Trophoblast cell (in vitro differentiated cells and primary cell): Measurements from ENCODE around the gene PHLDB2.

ENCODE experiments used
- DNase-seq, 2 donors: peaks; one replicate each; pipeline ENCODE4 v3.0.0-alpha.2; 2016
- H2AFZ ChIP-seq: 2 replicates; pipeline ENCODE4 v1.6.1; 2013; ENCODE audit warnings: low read length, moderate library complexity, mild to moderate bottlenecking; ENCODE audit not compliant: insufficient read depth, poor library complexity
- H2AK5ac ChIP-seq: 2 replicates; pipeline ENCODE4 v1.6.1; 2013; ENCODE audit warnings: mild to moderate bottlenecking, low read length
- H2BK120ac ChIP-seq: 2 replicates; pipeline ENCODE4 v1.6.1; 2013; ENCODE audit warnings: low read length, mild to moderate bottlenecking, moderate library complexity; ENCODE audit not compliant: insufficient read depth, poor library complexity
- H2BK12ac ChIP-seq: 2 replicates; pipeline ENCODE4 v1.6.1; 2013; ENCODE audit warnings: mild to moderate bottlenecking, low read length, moderate library complexity
- H2BK5ac ChIP-seq: 2 replicates; pipeline ENCODE4 v1.6.1; 2013; ENCODE audit warnings: low read length, low read depth, moderate library complexity, mild to moderate bottlenecking; ENCODE audit not compliant: poor library complexity
- H3K14ac ChIP-seq: 2 replicates; pipeline ENCODE4 v1.6.1; 2013; ENCODE audit warnings: mild to moderate bottlenecking, low read length
- H3K18ac ChIP-seq: 2 replicates; pipeline ENCODE4 v1.6.1; 2013; ENCODE audit warnings: mild to moderate bottlenecking, low read length
- H3K23ac ChIP-seq: 2 replicates; pipeline ENCODE4 v1.6.1; 2013; ENCODE audit warnings: low read length
- H3K27ac ChIP-seq: 2 replicates; pipeline ENCODE4 v1.5.1; 2013; ENCODE audit warnings: low read depth, mild to moderate bottlenecking, inconsistent platforms, low read length, moderate library complexity
- H3K27me3 ChIP-seq: 2 replicates; pipeline ENCODE4 v1.6.1; 2013; ENCODE audit warnings: inconsistent platforms, mild to moderate bottlenecking, low read length, moderate library complexity; ENCODE audit not compliant: insufficient read depth
- H3K36me3 ChIP-seq, 2 experiments: 1 replicate in 1 of 2; 2 replicates in 1 of 2; pipeline ENCODE4 v1.6.1; 2013; ENCODE audit warnings: low read length in 2 of 2, mild to moderate bottlenecking in 2 of 2, moderate library complexity in 1 of 2; ENCODE audit not compliant: insufficient read depth in 2 of 2, control insufficient read depth in 1 of 2
- H3K4ac ChIP-seq: 2 replicates; pipeline ENCODE4 v1.6.1; 2013; ENCODE audit warnings: low read depth, mild to moderate bottlenecking, low read length, moderate library complexity
- H3K4me1 ChIP-seq, 2 experiments: 1 replicate in 1 of 2; 2 replicates in 1 of 2; pipeline ENCODE4 v1.6.1; 2013; ENCODE audit warnings: low read length in 2 of 2, mild to moderate bottlenecking in 2 of 2, moderate library complexity in 1 of 2; ENCODE audit not compliant: insufficient read depth in 2 of 2, control insufficient read depth in 1 of 2
- H3K4me2 ChIP-seq: 2 replicates; pipeline ENCODE4 v1.6.1; 2013; ENCODE audit warnings: inconsistent platforms, mild to moderate bottlenecking, low read length, moderate library complexity
- H3K4me3 ChIP-seq: 2 replicates; pipeline ENCODE4 v1.5.1; 2013; ENCODE audit warnings: mild to moderate bottlenecking, low read depth, low read length, inconsistent platforms
- H3K79me1 ChIP-seq: one replicate; pipeline ENCODE4 v1.6.1; 2013; ENCODE audit warnings: low read length
- H3K79me2 ChIP-seq: 2 replicates; pipeline ENCODE4 v1.6.1; 2013; ENCODE audit warnings: low read length, mild to moderate bottlenecking; ENCODE audit not compliant: control insufficient read depth, insufficient read depth, poor library complexity
- H3K9ac ChIP-seq: 2 replicates; pipeline ENCODE4 v1.6.1; 2013; ENCODE audit warnings: mild to moderate bottlenecking, low read length
- H3K9me3 ChIP-seq: 2 replicates; pipeline ENCODE4 v1.6.1; 2013; ENCODE audit warnings: low read depth, mild to moderate bottlenecking, control low read depth, inconsistent platforms, low read length; ENCODE audit not compliant: insufficient read depth
- H4K12ac ChIP-seq: 2 replicates; pipeline ENCODE4 v1.6.1; 2013; ENCODE audit warnings: low read depth, mild to moderate bottlenecking, low read length, moderate library complexity
- H4K8ac ChIP-seq: 2 replicates; pipeline ENCODE4 v1.6.1; 2013; ENCODE audit warnings: low read depth, mild to moderate bottlenecking, low read length, moderate library complexity
- H4K91ac ChIP-seq: one replicate; pipeline ENCODE4 v1.6.1; 2013; ENCODE audit warnings: low read depth, mild to moderate bottlenecking, low read length, moderate library complexity
- WGBS: extraction: QIAGEN DNeasy Blood & Tissue Kit; methylation state at CpG from one replicate; pipeline ENCODE4 v1.1.7; 2013; ENCODE audit warnings: missing lambda C conversion rate; ENCODE audit not compliant: insufficient read length, insufficient coverage; ENCODE audit errors: extremely low coverage; 5-methylcytosine and 5-hydroxymethylcytosine counted together

The PHLDB2 gene

GRCh38 chr3:111980716-111981456 lies 121.8 kb downstream of the PHLDB2 start:
- no peak overlapping the region for H2BK5ac ChIP-seq
- no peak overlapping the region for H2BK12ac ChIP-seq
- no peak overlapping the region for H3K4ac ChIP-seq
- H3K79me1 ChIP-seq: peaks cover 4% of the 10 kb centered on the region
- no peaks in the 10 kb centered on the region for H3K9me3 ChIP-seq
- H3K27ac ChIP-seq: no peak overlapping the region
- H4K91ac ChIP-seq: no peak overlapping the region
- H3K4me1 ChIP-seq: no peaks in the 10 kb centered on the region
- no peak overlapping the region for H4K8ac ChIP-seq
- H3K27me3 ChIP-seq: no peaks in the 10 kb centered on the region
- H3K4me3 ChIP-seq: no peak overlapping the region
- no peak overlapping the region for H3K18ac ChIP-seq
- no peak overlapping the region for H3K9ac ChIP-seq
- H4K12ac ChIP-seq: no peak overlapping the region
- no peak overlapping the region for H3K23ac ChIP-seq
- no peak overlapping the region for H2AK5ac ChIP-seq
- no peak for DNase-seq
- H3K79me2 ChIP-seq: peaks cover 2% of the 10 kb centered on the region
- no CpG with 5 or more reads among the region's 10 CpGs for WGBS
- no peaks in the 10 kb centered on the region for H3K36me3 ChIP-seq
- H3K14ac ChIP-seq: no peak overlapping the region
- no peak overlapping the region for H3K4me2 ChIP-seq
- no peak overlapping the region for H2BK120ac ChIP-seq
- H2AFZ ChIP-seq: no peak overlapping the region

- no CpG with 5 or more reads among the region's 3 CpGs for WGBS
These were observed 122.3 kb downstream of the PHLDB2 start for GRCh38 chr3:111981457-111981763.

DNA sequence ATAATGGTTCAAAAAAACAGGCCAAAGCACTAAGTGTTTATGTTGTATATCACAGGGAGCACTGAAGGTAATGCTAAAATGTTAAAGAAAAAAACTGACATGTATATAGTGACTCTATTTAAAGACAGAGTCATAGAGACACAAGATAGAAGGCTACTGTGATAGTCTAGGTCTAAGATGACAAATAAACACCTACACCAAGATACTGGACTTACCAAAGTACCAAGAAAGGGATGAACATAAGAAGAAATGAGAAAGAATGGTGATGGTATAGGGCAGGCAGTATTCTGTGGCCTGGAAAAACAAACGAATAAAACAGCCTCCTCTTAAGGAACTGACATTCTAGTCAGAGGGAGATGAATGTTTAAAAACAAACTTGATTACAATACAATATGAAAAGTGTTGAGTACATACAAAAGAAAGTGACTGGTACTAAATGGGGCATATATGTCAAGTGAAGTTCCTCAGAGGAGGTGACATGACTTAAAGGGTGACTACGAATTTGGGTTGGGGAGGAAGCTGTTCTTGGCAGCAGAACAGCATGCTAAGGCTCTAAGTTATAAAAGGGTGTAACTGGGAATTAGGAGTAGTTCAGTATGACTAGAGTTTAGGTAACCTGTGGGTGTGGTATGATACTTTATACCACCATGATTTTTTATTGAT lies 125.7 kb downstream of the PHLDB2 start:
- Histone ChIP-seq H3K4me1 (no peaks in the 10 kb centered on the region), H2AK5ac (no peak overlapping the region), H2BK12ac (no peak overlapping the region), H3K79me2 (no peaks in the 10 kb centered on the region), H2AFZ (no peak overlapping the region), H2BK5ac (no peak overlapping the region), H4K91ac (no peak overlapping the region), H3K27ac (no peak overlapping the region), H3K14ac (no peak overlapping the region), H3K4me3 (no peak overlapping the region), H3K23ac (no peak overlapping the region), H3K9ac (no peak overlapping the region), H3K9me3 (no peaks in the 10 kb centered on the region), H3K4me2 (no peak overlapping the region), H2BK120ac (no peak overlapping the region), H3K79me1 (no peaks in the 10 kb centered on the region), H3K4ac (no peak overlapping the region), H4K8ac (no peak overlapping the region), H3K18ac (no peak overlapping the region), H4K12ac (no peak overlapping the region), H3K36me3 (peaks cover 2 to 5% of the 10 kb centered on the region in 2 experiments), H3K27me3 (no peaks in the 10 kb centered on the region)
- DNase-seq: no peak
- no CpG with 5 or more reads among the region's 2 CpGs for WGBS

More at GRCh38 chr3:111981457-111981763, 122.3 kb downstream of the PHLDB2 start:
- H3K79me1 ChIP-seq: peaks cover 4% of the 10 kb centered on the region
- H4K12ac ChIP-seq: no peak overlapping the region
- H3K27me3 ChIP-seq: no peaks in the 10 kb centered on the region
- no peak overlapping the region for H2BK12ac ChIP-seq
- H3K18ac ChIP-seq: no peak overlapping the region
- peaks cover 2% of the 10 kb centered on the region for H3K79me2 ChIP-seq
- no peak overlapping the region for H3K9ac ChIP-seq
- no peak overlapping the region for H2BK120ac ChIP-seq
- H2BK5ac ChIP-seq: no peak overlapping the region
- H4K91ac ChIP-seq: no peak overlapping the region
- H3K14ac ChIP-seq: no peak overlapping the region
- H3K27ac ChIP-seq: no peak overlapping the region
- no peak overlapping the region for H3K4ac ChIP-seq
- H3K36me3 ChIP-seq: no peaks in the 10 kb centered on the region
- H3K9me3 ChIP-seq: no peaks in the 10 kb centered on the region
- no peak overlapping the region for H3K4me3 ChIP-seq
- H2AK5ac ChIP-seq: no peak overlapping the region
- no peak overlapping the region for H3K4me2 ChIP-seq
- no peaks in the 10 kb centered on the region for H3K4me1 ChIP-seq
- H2AFZ ChIP-seq: no peak overlapping the region
- H3K23ac ChIP-seq: no peak overlapping the region
- no peak for DNase-seq
- H4K8ac ChIP-seq: no peak overlapping the region

DNA sequence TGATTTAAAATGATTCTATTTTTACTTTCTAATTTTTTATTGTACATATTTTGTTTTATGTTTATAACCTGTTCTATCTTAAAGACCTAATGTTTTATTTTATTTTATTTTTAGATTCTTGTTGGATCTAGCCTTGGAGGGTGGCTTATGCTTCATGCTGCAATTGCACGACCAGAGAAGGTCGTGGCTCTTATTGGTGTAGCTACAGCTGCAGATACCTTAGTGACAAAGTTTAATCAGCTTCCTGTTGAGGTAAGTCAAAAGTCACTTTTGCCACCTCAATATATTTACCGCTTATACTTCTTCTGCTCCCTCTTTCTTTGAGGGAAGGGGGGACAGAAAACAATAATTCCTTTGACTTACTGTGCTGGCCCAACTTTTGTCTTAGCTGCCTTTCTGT lies 127.7 kb downstream of the PHLDB2 start:
- no CpG with 5 or more reads among the region's 3 CpGs for WGBS
- H2BK5ac ChIP-seq: no peak overlapping the region
- no peak overlapping the region for H3K4ac ChIP-seq
- H3K4me2 ChIP-seq: no peak overlapping the region
- no peak for DNase-seq
- peak overlapping the region; percentile 61 for H3K23ac ChIP-seq
- no peak overlapping the region for H4K91ac ChIP-seq
- no peak overlapping the region for H3K9ac ChIP-seq
- H3K4me3 ChIP-seq: no peak overlapping the region
- no peaks in the 10 kb centered on the region for H3K79me2 ChIP-seq
- no peak overlapping the region for H4K12ac ChIP-seq
- no peaks in the 10 kb centered on the region for H3K79me1 ChIP-seq
- no peak overlapping the region for H3K27ac ChIP-seq
- no peak overlapping the region for H3K14ac ChIP-seq
- H3K18ac ChIP-seq: no peak overlapping the region
- no peaks in the 10 kb centered on the region for H3K27me3 ChIP-seq
- H3K9me3 ChIP-seq: no peaks in the 10 kb centered on the region
- H2BK120ac ChIP-seq: no peak overlapping the region
- H2AK5ac ChIP-seq: no peak overlapping the region
- H2BK12ac ChIP-seq: no peak overlapping the region
- peaks cover 2 to 8% of the 10 kb centered on the region in 2 experiments for H3K36me3 ChIP-seq
- no peak overlapping the region for H4K8ac ChIP-seq
- no peaks in the 10 kb centered on the region for H3K4me1 ChIP-seq
- no peak overlapping the region for H2AFZ ChIP-seq
